SK-N-SH treated with all-trans-retinoic acid at 6 μM for 48 hours (cell line): ENCODE results near the gene OLAH.

Experiments used
- TOX ChIP-seq: fragments of 250-450 bp; sonication (Bioruptor Pico); IDR thresholded peaks from 2 replicates; pipeline ENCODE4 v1.8.0; 2021; ENCODE audit warnings: mild to moderate bottlenecking, moderate library complexity, borderline replicate concordance
- ZNF70 ChIP-seq: fragments of 450-650 bp; formaldehyde crosslinking; IDR thresholded peaks from 2 replicates; pipeline ENCODE4 v1.5.0; 2020; ENCODE audit warnings: mild to moderate bottlenecking, moderate library complexity
- TF ChIP-seq, protein P1 (sequence below): fragments of 250-450 bp; sonication (Bioruptor Pico); IDR thresholded peaks from 2 replicates; pipeline ENCODE4 v1.8.0; 2020; ENCODE audit warnings: mild to moderate bottlenecking, moderate library complexity, borderline replicate concordance

DNA sequence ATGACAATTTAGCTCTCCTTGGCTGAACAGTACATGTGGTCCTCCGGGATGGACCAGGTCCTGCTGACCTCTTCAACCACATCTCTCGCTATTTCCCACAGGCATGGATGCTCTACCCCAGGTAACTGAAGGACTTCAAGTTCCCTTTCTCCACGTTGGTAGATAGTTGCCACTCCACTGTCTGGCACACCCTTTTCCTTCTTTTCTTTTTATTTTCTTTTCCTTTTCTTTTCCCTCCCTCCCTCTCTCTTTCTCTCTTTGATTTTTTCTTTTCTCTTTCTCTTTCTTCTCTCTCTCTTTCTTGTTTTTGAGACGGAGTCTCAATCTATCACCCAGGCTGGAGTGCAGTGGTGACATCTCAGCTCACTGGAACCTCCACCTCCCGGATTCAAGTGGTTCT, 47.7 kb downstream of the OLAH start:
- TF ChIP-seq ZNF70 (CRISPR knock-in tag) (no peak), TOX (CRISPR knock-in tag) (no peak)
- TF ChIP-seq, protein P1, sequence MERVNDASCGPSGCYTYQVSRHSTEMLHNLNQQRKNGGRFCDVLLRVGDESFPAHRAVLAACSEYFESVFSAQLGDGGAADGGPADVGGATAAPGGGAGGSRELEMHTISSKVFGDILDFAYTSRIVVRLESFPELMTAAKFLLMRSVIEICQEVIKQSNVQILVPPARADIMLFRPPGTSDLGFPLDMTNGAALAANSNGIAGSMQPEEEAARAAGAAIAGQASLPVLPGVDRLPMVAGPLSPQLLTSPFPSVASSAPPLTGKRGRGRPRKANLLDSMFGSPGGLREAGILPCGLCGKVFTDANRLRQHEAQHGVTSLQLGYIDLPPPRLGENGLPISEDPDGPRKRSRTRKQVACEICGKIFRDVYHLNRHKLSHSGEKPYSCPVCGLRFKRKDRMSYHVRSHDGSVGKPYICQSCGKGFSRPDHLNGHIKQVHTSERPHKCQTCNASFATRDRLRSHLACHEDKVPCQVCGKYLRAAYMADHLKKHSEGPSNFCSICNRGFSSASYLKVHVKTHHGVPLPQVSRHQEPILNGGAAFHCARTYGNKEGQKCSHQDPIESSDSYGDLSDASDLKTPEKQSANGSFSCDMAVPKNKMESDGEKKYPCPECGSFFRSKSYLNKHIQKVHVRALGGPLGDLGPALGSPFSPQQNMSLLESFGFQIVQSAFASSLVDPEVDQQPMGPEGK (CRISPR knock-in tag): no peak
